Cardiac muscle cell (in vitro differentiated cells and primary cell): ENCODE data around the gene AEN. TPM values are rescaled to one million over a fixed set of nuclear protein-coding genes. Genes with fewer than 3 reads are reported as not detected.
"Not testable (repeated sequence)": the region's sequence is repeated elsewhere in the genome, so short reads cannot be mapped to it uniquely, and the experiment has no call there.

Experiments
- DNase-seq, 2 donors: peaks; one replicate each; pipeline versions ENCODE4 v3.0.0 to v3.0.0-alpha.2; 2010 to 2017; ENCODE audit warnings: low read depth in 1 of 2, low spot score in 1 of 2
- H3K27ac ChIP-seq: fragments of 200-600 bp; sonication (generic); 2 replicates; pipeline ENCODE4 v1.5.1; 2016
- H3K27me3 ChIP-seq: fragments of 200-600 bp; sonication (generic); 2 replicates; pipeline ENCODE4 v1.6.0; 2016; ENCODE audit warnings: control low read depth
- H3K36me3 ChIP-seq: fragments of 200-600 bp; sonication (generic); 2 replicates; pipeline ENCODE4 v1.5.1; 2016; ENCODE audit warnings: control low read depth
- H3K4me1 ChIP-seq: fragments of 200-600 bp; sonication (generic); 2 replicates; pipeline ENCODE4 v1.8.1; 2017; ENCODE audit warnings: low read depth, mild to moderate bottlenecking, mixed run types
- H3K4me3 ChIP-seq: fragments of 200-600 bp; sonication (generic); 2 replicates; pipeline ENCODE4 v1.5.1; 2016; ENCODE audit warnings: mild to moderate bottlenecking
- H3K9me3 ChIP-seq: fragments of 200-600 bp; sonication (generic); 2 replicates; pipeline ENCODE4 v1.5.1; 2017; ENCODE audit warnings: low read depth, mild to moderate bottlenecking, control low read depth
- polyA plus RNA-seq: library from polyadenylated mRNA; unstranded; fragments of >200 nt; fragmentation: Nextera tagmentation; extraction: Ambion mirVana; gene quantifications from 2 replicates; pipeline ENCODE4 v1.2.1, GENCODE V29; 2016
- total RNA-seq: library from RNA; depleted of rRNA; stranded (reverse); fragments of >200 nt; gene quantifications from 2 replicates; pipeline ENCODE4 v1.2.3, GENCODE V29; 2016
- TF ChIP-seq, protein P1 (sequence below): IDR thresholded peaks from 2 replicates; pipeline ENCODE4 v1.5.1; 2012; ENCODE audit warnings: low read depth, mild to moderate bottlenecking, low read length

AEN gene
- total and polyA plus RNA-seq, 2 experiments from 2014 or later: 20.9 to 53.6 TPM

DNA sequence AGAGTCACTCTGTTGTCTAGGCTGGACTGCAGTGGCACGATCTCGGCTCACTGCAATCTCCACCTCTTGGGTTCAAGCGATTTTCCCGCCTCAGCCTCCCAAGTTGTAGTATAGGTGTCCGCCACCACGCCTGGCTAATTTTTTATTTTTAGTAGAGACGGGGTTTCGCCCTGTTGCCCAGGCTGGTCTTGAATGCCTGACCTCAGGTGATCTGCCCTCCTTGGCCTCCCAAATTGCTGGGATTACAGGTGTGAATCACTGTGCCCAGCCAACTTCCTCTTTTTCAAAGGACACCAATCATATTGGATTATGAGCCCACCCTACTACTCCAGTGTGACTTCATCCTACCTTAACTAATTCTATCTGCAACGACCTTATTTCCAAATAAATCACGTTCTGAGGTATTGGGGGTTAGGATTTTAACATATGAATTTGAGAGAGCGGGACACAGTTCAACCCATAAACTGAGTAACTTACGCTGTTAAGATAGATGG lies 20.9 kb downstream of the AEN start:
- no peaks in the 10 kb centered on the region for H3K9me3 ChIP-seq
- DNase-seq: no peak
- H3K27me3 ChIP-seq: no peaks in the 10 kb centered on the region
- no peaks in the 10 kb centered on the region for H3K36me3 ChIP-seq
- H3K4me1 ChIP-seq: no peaks in the 10 kb centered on the region
- TF ChIP-seq, protein P1, sequence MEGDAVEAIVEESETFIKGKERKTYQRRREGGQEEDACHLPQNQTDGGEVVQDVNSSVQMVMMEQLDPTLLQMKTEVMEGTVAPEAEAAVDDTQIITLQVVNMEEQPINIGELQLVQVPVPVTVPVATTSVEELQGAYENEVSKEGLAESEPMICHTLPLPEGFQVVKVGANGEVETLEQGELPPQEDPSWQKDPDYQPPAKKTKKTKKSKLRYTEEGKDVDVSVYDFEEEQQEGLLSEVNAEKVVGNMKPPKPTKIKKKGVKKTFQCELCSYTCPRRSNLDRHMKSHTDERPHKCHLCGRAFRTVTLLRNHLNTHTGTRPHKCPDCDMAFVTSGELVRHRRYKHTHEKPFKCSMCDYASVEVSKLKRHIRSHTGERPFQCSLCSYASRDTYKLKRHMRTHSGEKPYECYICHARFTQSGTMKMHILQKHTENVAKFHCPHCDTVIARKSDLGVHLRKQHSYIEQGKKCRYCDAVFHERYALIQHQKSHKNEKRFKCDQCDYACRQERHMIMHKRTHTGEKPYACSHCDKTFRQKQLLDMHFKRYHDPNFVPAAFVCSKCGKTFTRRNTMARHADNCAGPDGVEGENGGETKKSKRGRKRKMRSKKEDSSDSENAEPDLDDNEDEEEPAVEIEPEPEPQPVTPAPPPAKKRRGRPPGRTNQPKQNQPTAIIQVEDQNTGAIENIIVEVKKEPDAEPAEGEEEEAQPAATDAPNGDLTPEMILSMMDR: no peak
- no peak overlapping the region for H3K4me3 ChIP-seq
- no peak overlapping the region for H3K27ac ChIP-seq

DNA sequence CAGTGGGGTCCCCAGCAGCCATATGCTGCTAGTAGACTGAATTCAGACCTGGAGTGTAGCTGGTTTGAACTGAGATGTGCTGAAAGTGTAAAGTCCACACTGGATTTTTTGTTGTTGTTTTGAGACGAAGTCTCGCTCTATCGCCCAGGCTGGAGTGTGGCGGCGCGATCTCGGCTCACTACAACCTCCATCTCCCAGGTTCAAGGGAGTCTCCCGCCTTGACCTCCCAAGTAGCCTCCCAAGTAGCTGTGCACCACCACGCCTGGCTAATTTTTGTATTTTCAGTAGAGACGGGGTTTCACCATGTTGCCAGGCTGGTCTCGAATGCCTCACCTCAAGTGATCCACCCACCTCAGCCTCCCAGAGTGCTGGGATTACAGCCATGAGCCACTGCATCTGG lies 21.4 kb downstream of the AEN start:
- H3K4me3 ChIP-seq, H3K27ac ChIP-seq, H3K4me1 ChIP-seq, DNase-seq, H3K9me3 ChIP-seq, H3K36me3 ChIP-seq, H3K27me3 ChIP-seq: not testable (repeated sequence)

DNA sequence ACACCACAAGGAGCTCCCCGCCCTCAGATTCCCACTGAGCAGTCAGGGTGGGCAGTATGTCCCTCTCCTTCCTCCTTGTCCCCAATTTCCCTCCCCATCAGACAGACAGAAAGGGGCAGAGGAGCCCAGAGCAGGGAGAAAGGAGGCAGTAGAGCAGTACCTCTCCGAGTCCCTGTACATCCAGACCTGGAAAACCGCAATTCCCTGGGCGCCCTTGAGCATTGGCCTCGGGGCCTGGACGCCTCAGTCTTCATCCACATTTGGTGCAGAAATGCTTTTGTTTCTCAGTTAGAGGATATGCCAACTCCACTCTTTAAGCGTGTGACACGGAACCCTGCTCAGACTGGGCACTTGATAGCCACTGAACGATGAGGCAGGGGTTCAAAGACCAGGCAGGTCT lies 23.6 kb downstream of the AEN start:
- Histone ChIP-seq H3K27me3 (no peaks in the 10 kb centered on the region), H3K4me3 (no peak overlapping the region), H3K9me3 (no peaks in the 10 kb centered on the region), H3K36me3 (no peaks in the 10 kb centered on the region), H3K4me1 (no peaks in the 10 kb centered on the region), H3K27ac (no peak overlapping the region)
- TF ChIP-seq, protein P1: no peak
- DNase-seq: no peak

DNA sequence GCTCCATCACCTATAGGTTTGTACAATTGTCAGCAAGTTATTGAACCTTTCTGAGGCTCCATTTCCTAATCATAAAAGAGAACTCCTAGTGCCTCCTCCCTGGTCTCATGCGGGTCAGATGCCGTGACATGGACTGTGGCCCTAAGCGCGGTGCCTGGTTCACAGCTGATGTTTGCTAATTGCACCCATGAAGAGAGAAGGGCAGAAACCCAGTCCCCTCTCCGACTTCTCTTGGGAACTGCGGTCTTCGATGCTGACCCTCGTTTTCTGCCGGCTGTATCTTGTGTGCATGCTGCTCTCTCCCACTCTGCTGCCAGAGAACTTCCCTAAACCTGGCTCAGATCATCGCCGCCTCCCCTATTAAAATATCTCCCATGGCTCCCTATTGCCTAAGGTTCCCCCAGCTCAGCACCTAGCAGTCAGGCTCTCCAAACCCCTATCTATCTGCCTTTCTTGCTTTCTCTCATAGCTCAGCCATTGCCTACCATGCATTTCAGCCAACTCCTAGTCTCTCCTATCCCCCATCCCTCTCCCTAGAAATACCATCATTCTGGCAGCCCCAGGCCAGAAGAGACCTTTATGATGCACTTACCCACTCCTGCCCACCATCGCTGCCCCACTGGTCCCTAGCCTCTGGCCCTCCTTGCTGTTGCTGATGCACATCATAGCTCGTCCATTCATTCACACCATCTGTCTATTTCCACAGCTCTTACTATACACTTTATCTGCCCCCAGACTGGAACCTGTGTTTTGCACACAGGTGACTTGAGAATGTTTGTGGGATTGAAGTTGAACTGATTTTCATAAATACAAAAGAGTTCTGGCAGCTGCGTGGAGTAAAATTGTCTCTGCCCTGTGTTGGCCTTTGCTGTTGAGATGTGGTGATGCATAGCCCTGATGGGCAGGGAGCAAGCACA lies 24.3 kb downstream of the AEN start:
- H3K4me1 ChIP-seq: no peaks in the 10 kb centered on the region
- H3K9me3 ChIP-seq: no peaks in the 10 kb centered on the region
- H3K4me3 ChIP-seq: no peak overlapping the region
- H3K27me3 ChIP-seq: no peaks in the 10 kb centered on the region
- TF ChIP-seq, protein P1: no peak
- no peaks in the 10 kb centered on the region for H3K36me3 ChIP-seq
- no peak for DNase-seq
- no peak overlapping the region for H3K27ac ChIP-seq

DNA sequence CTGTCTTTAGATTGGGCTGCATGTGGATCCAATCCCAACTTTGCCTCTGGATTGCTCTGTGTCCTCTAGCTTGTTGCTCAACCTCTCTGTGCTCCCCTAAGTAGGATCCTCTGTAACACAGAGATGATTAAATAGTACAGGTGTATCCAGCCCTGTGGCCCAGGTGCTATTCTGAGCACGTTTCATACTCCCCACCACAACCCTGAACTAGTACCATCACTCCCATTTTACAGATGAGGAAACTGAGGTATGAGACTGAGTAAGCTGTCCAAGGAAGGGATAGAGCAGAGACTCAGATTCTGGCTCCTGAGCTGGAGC lies 24.9 kb downstream of the AEN start:
- no peak overlapping the region for H3K27ac ChIP-seq
- no peaks in the 10 kb centered on the region for H3K4me1 ChIP-seq
- DNase-seq: no peak
- H3K27me3 ChIP-seq: no peaks in the 10 kb centered on the region
- H3K4me3 ChIP-seq: no peak overlapping the region
- H3K36me3 ChIP-seq: no peaks in the 10 kb centered on the region
- no peaks in the 10 kb centered on the region for H3K9me3 ChIP-seq
- TF ChIP-seq, protein P1: no peak

DNA sequence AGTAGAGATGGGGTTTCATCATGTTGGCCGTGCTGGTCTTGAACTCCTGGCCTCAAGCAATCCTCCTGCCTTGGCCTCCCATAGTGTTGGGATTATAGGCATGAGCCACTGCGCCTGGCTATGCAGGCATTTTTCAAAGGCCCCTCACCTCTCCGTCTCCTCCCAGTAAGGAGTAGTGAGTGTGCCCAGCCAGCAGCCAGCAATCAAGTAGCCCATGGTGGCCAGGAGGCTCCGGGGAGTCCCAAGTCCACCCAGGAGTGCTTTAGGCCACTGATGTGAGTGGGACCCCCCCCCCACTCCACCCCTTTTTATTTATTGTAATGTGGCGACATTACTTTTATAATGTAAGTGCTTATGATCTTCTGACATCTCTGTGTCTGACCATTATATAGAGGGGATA lies 25.8 kb downstream of the AEN start:
- Histone ChIP-seq H3K4me1 (no peaks in the 10 kb centered on the region), H3K36me3 (no peaks in the 10 kb centered on the region), H3K9me3 (no peaks in the 10 kb centered on the region), H3K4me3 (no peak overlapping the region), H3K27ac (no peak overlapping the region), H3K27me3 (no peaks in the 10 kb centered on the region)
- DNase-seq: no peak
- TF ChIP-seq, protein P1: no peak
